ENCODE results near the gene GABRG3.

Gene GABRG3

DNA sequence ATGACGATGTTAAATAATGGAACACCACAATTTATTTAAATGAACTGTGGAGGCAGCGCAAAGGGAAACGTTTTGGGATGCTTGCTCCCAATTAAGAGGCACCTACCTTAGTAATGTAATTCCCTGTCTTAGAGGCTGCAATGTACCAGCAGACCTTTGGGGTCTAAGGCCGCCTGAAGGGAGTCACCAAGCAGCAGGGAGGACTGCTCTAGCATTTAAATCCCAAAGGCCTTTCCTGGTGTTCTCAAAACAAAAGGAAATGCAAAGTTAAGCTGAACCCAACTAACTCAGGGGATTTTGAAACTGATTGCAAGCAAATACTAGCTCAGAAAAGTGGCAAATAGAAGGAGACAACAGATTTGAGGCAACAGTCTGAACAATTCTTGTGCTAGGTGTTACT lies 510.8 kb downstream of the GABRG3 start:
- DNase-seq: no peak

DNA sequence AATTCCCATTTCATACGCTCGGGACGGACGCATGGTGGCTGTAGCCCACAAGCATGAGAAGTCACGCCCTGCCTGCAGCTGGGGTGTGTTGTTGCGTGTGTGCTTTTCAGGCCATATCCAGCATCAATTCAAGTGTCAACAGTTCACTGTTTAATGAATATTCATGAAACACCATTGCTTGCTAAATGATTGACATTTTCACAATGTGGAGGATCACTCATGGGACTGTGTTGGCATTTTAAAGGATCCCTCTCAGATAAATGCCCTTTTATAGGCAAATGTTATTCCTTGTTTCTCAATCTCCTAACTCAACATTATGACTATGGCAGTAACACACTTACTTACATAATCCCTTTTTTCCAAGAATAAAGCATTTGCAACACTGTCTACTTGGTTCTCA lies 511.3 kb downstream of the GABRG3 start:
- DNase-seq: no peak

- no peak for DNase-seq
These were observed 512.1 kb downstream of the GABRG3 start for GRCh38 chr15:27483124-27483523.

DNA sequence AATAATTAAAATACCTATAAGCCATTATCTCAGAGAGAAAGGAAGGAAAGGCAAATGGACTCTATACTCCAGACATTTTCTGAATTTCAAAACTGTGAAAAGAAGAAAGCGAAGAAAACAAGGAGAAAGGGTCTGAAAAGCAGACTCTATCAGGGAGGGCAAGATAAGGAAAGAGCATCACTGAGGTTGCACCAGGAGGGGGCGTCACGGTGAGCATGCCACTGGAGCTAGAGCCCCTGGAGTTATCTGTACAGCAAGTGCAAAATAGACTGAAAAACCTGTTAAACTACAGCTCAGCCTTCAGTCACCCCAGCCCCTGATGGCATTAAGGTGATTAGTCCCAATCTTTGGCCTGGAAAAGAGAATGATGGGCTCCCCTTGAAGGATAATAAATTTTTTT lies 514.3 kb downstream of the GABRG3 start:
- DNase-seq: no peak

GRCh38 chr15:27486051-27486450 lies 515.1 kb downstream of the GABRG3 start:
- no peak for DNase-seq

GRCh38 chr15:27486683-27487647 lies 516.0 kb downstream of the GABRG3 start:
- DNase-seq: no peak

DNA sequence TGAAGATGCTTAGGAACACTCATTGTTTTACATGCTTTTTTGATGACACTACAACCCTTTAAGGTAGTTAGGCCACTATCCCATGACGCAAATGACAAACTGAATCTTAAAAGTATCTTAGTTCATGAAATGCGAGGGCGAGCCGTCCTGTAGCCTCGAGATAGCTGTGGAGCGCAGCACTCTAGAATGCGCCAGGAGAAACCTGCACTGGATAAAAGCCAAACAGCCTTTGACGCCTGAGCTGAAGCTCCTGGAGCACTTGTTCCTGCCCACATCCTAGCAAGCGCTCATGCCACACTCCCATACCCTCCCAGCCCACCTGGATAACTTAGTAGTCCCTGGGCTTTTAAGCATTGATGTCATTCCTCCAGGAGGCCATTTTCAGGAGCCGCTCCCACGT lies 516.9 kb downstream of the GABRG3 start:
- DNase-seq: no peak

DNA sequence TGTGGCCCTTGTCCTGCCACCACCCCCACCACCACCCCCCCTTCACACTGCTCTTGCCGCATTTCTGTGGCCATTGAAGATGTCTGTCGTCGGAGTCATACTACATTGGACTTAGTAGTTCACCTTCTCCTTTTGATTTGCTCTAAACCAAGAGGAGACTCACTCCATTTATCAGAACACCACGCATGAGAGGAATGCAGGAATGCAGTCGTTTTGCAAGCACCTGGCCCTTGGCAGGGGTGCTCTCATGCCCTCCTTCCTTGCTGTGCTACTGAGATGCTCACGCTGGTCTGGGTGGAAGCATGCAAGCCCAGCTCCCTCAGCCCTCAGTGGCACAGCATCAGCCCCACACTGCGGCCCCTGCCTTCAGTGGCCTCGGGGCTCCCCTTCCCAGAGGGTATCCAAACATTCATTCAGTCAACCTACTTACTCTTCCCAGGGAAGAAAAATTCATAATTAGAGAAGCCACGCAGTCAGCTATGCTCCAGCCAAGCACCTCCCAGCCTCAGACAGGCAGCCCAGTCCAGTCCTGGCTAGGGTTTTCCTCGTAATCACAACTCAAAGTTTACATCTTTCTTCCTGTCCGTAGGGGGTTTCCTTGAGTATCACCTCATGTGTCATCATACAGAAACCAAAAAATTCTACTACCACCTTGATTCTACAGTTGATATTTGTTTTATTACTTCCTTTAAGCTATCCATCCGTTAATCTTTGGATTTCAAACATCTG lies 520.0 kb downstream of the GABRG3 start:
- DNase-seq: no peak

- no peak for DNase-seq
These were observed 521.0 kb downstream of the GABRG3 start for GRCh38 chr15:27491666-27492621.

- no peak for DNase-seq
These were observed 525.0 kb downstream of the GABRG3 start for GRCh38 chr15:27495963-27496459.

- no peak for DNase-seq
These were observed 527.7 kb downstream of the GABRG3 start for GRCh38 chr15:27498700-27499099.

DNA sequence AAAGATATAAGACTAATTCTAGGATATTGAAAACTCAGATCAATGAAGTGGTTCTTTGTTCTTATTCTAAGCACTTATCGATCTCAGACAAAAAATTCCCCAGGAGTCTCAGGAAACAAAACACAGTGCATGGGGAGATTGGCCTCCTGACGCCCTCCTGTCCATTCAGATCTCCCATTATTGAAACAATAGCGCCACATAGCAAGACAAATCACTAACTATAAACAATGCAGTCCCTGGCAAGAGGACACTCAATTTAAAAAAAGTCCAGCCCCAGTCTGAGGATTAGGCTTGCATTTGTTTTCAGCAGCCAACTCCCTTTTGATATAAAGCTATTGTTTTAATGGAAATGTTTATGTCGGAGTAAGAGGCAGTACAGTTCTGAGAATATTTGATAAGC lies 528.2 kb downstream of the GABRG3 start:
- DNase-seq: no peak

- no peak for DNase-seq
These were observed 528.7 kb downstream of the GABRG3 start for GRCh38 chr15:27499719-27500118.

GRCh38 chr15:27500206-27500605 lies 529.2 kb downstream of the GABRG3 start:
- no peak for DNase-seq

DNA sequence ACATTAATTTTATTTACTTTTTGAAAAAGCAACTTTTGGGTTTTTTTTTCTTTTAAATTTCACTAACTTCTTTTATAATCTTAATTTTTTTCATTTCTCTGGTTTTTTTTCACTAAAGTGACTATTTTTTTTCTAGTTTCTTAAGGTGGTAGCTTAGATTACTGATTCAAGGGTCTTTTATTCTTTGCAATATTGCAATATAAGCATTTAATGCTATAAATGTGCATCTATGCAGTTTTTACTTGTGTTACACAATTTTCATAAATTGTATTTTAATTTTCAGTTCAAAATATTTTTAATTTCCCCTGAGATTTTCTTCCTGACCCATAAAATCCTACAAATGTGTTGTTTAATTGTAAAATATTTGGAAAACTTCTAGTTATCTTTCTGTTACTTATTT lies 535.8 kb downstream of the GABRG3 start:
- no peak for DNase-seq

DNA sequence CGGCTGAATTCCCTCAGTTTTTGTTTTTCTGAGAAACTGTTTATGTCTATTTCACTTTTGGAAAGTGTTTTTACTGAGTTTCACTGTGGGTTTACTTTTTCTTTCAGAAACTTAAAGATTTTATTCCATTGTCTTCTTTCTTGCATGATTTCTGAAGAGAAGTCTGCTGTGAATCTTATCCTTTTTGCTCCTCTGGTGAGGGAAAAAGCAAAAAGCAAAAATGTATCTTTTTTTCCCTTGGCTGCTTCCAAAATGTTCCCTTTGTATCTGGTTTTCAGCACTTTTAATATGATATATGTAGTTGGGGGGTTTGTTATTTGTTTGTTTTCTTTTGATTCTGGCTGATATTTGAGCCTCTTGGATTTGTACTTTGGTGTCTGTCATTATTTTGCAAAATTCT lies 538.0 kb downstream of the GABRG3 start:
- no peak for DNase-seq

- no peak for DNase-seq
These were observed 541.5 kb downstream of the GABRG3 start for GRCh38 chr15:27512281-27513001.

- DNase-seq: no peak
These were observed 543.5 kb downstream of the GABRG3 start for GRCh38 chr15:27514526-27514925.

GRCh38 chr15:27527490-27528067 lies 556.6 kb downstream of the GABRG3 start:
- no peak for DNase-seq

- DNase-seq: no peak
These were observed 558.4 kb downstream of the GABRG3 start for GRCh38 chr15:27529399-27529798.

DNA sequence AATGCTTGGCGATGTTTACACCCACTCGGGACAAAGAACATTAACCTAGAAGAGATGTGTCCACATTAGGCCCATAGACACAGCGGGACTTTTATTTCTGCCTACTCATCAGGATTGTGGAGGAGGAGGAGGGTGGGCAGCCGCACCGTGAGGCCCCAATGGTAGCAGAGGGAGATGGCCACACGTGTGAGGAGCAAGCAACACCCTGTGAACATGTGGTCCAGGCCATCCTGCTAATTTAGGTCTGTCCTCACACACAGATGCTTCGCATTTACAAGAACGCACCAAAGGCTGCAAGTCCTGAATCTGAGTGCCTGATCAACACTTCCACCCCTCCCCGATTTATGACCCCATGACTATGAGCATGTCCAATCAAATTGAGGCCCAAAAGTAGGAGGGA lies 560.0 kb downstream of the GABRG3 start:
- no peak for DNase-seq

DNA sequence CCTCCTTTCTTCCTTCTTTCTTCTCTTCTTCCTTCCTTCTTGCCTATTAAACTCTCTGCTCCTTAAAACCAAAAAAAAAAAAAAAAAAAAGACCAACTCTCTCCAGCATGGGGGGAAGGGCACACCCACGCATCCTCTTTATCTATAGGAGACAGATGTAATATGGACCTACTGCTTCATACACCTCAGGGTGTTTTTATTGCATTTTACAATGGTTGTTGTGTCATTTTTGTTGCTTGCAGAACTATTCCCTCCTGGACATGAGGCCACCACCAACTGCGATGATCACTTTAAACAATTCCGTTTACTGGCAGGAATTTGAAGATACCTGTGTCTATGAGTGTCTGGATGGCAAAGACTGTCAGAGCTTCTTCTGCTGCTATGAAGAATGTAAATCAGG lies 561.4 kb downstream of the GABRG3 start:
- DNase-seq: no peak
